Fibroblast of lung (primary cell): ENCODE measurements around the gene ACVR2A.

Source experiments
- EZH2 ChIP-seq: IDR thresholded peaks from 2 replicates; pipeline ENCODE4 v1.5.1; 2012; ENCODE audit warnings: low read length, control low read depth, mild to moderate bottlenecking; ENCODE audit errors: missing control alignments
- TF ChIP-seq, protein P1 (sequence below), 2 donors: IDR thresholded peaks in 1 of 2; conservative IDR thresholded peaks in 1 of 2; 1 replicate in 1 of 2; 2 replicates in 1 of 2; pipeline ENCODE4 v1.5.1; 2011 to 2012; ENCODE audit warnings: low read length in 2 of 2, control low read depth in 1 of 2, inconsistent platforms in 1 of 2, low read depth in 1 of 2, mild to moderate bottlenecking in 1 of 2

DNA sequence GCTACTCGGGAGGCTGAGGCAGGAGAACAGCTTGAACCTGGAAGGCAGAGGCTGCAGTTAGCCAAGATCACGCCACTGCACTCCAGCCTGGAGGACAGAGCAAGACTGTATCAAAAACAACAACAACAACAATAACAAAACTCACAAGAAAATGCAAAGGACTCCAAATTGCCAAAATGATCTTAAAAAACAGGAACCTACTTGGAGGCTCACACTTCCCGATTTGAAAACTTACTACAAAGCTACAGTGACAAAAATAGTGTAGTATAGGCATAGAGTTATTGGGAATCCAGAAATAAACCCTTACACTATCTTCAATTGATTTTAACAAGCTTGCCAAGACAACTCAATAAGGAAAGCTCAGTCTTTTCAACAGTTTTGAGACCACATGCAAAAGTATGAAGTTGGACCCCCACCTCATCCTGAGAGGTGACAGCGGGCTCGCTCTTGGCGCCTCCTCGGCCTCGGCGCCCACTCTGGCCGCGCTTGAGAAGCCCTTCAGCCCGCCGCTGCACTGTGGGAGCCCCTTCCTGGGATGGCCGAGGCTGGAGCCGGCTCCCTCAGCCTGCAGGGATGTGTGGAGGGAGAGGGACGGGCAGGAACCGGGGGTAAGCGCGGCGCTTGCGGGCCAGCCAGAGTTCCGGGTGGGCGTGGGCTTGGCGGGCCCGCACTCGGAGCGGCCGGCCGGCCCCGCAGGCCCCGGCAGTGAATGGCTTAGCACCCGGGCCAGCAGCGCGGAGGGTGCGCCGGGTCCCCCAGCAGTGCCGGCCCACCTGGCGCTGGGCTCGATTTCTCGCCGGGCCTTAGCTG lies 18.3 kb upstream of the ACVR2A start:
- TF ChIP-seq, protein P1, sequence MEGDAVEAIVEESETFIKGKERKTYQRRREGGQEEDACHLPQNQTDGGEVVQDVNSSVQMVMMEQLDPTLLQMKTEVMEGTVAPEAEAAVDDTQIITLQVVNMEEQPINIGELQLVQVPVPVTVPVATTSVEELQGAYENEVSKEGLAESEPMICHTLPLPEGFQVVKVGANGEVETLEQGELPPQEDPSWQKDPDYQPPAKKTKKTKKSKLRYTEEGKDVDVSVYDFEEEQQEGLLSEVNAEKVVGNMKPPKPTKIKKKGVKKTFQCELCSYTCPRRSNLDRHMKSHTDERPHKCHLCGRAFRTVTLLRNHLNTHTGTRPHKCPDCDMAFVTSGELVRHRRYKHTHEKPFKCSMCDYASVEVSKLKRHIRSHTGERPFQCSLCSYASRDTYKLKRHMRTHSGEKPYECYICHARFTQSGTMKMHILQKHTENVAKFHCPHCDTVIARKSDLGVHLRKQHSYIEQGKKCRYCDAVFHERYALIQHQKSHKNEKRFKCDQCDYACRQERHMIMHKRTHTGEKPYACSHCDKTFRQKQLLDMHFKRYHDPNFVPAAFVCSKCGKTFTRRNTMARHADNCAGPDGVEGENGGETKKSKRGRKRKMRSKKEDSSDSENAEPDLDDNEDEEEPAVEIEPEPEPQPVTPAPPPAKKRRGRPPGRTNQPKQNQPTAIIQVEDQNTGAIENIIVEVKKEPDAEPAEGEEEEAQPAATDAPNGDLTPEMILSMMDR (conservative IDR thresholded peaks at IDR 0.05 in 1 of 2, IDR thresholded peaks at IDR 0.05 in 1 of 2; ENCODE audit: low read depth in 1 of 2, low read length in 2 of 2), result no peak
- TF ChIP-seq EZH2, result no peak
